CD14-positive monocyte (primary cell): ENCODE data around the gene ITPR3. TPM values are rescaled to one million over a fixed set of nuclear protein-coding genes. Genes with fewer than 3 reads are reported as not detected.

Experiments
- DNase-seq, 3 donors: peaks; one replicate each; pipeline ENCODE4 v3.0.0-alpha.2; 2011 to 2022
- H2AFZ ChIP-seq: 2 replicates; pipeline ENCODE4 v1.6.0; 2012; ENCODE audit warnings: mild to moderate bottlenecking, low read depth, low read length, inconsistent platforms; ENCODE audit not compliant: insufficient read depth, poor library complexity, severe bottlenecking
- H3K27ac ChIP-seq, 2 donors: 1 replicate in 1 of 2; 2 replicates in 1 of 2; pipeline ENCODE4 v1.5.1; 2012 to 2013; ENCODE audit warnings: low read length in 2 of 2, control low read depth in 1 of 2, inconsistent platforms in 1 of 2, low read depth in 1 of 2, mild to moderate bottlenecking in 1 of 2
- H3K27me3 ChIP-seq, 2 donors: one replicate each; pipeline versions ENCODE4 v1.6.0 to v1.6.1; 2011 to 2013; ENCODE audit warnings: low read length in 2 of 2; ENCODE audit not compliant: control insufficient read depth in 2 of 2, insufficient read depth in 2 of 2
- H3K36me3 ChIP-seq, 2 donors: replicated peaks in 1 of 2; 1 replicate in 1 of 2; 2 replicates in 1 of 2; pipeline versions ENCODE4 v1.5.1 to v1.6.1; 2012 to 2013; ENCODE audit warnings: low read length in 2 of 2, control low read depth in 1 of 2, inconsistent platforms in 1 of 2, mild to moderate bottlenecking in 1 of 2; ENCODE audit not compliant: insufficient read depth in 2 of 2, control insufficient read depth in 1 of 2
- H3K4me1 ChIP-seq, 2 donors: 1 replicate in 1 of 2; 2 replicates in 1 of 2; pipeline versions ENCODE4 v1.5.1 to v1.6.1; 2012 to 2013; ENCODE audit warnings: low read length in 2 of 2, control low read depth in 1 of 2, inconsistent platforms in 1 of 2, mild to moderate bottlenecking in 1 of 2, moderate library complexity in 1 of 2; ENCODE audit not compliant: insufficient read depth in 2 of 2, control insufficient read depth in 1 of 2
- H3K4me2 ChIP-seq: replicated peaks from 2 replicates; pipeline ENCODE3; 2012; ENCODE audit warnings: low read length, moderate library complexity, mild to moderate bottlenecking; ENCODE audit not compliant: poor library complexity, severe bottlenecking; ENCODE audit errors: extremely low read depth
- H3K4me3 ChIP-seq, 3 experiments: fragments of 200-600 bp in 1 of 3; sonication (generic) in 1 of 3; replicated peaks in 1 of 3; 1 replicate in 2 of 3; 2 replicates in 1 of 3; pipeline ENCODE4 v1.5.1; 2011 to 2013; ENCODE audit warnings: low read length in 3 of 3, mild to moderate bottlenecking in 3 of 3, control low read depth in 2 of 3, low read depth in 2 of 3, inconsistent platforms in 1 of 3, moderate library complexity in 1 of 3
- H3K79me2 ChIP-seq: 2 replicates; pipeline ENCODE4 v1.6.0; 2012; ENCODE audit warnings: mild to moderate bottlenecking, control low read depth, inconsistent platforms, low read length, moderate library complexity; ENCODE audit not compliant: insufficient read depth
- H3K9ac ChIP-seq: 2 replicates; pipeline ENCODE4 v1.6.0; 2017; ENCODE audit warnings: low read length, mild to moderate bottlenecking; ENCODE audit not compliant: insufficient read depth, poor library complexity, severe bottlenecking
- H3K9me3 ChIP-seq, 2 donors: replicated peaks in 1 of 2; 1 replicate in 1 of 2; 2 replicates in 1 of 2; pipeline versions ENCODE4 v1.5.1 to v1.6.1; 2012 to 2013; ENCODE audit warnings: low read length in 2 of 2, control low read depth in 1 of 2; ENCODE audit not compliant: control insufficient read depth in 1 of 2, insufficient read depth in 1 of 2
- H4K20me1 ChIP-seq: 2 replicates; pipeline ENCODE4 v1.6.0; 2012; ENCODE audit warnings: mild to moderate bottlenecking, low read length, control low read depth, moderate library complexity; ENCODE audit not compliant: insufficient read depth
- H3K27ac Mint-ChIP-seq, 7 donors: one replicate each; pipeline ENCODE4 v1.8.0; 2020; ENCODE audit warnings: mild to moderate bottlenecking in 7 of 7, mixed read lengths in 7 of 7, moderate library complexity in 6 of 7, inconsistent platforms in 2 of 7
- H3K27me3 Mint-ChIP-seq, 3 donors: one replicate each; pipeline ENCODE4 v1.8.0; 2021 to 2022; ENCODE audit warnings: low read depth in 3 of 3, mild to moderate bottlenecking in 3 of 3, mixed read lengths in 3 of 3, moderate library complexity in 3 of 3, inconsistent platforms in 1 of 3
- H3K36me3 Mint-ChIP-seq, 2 donors: one replicate each; pipeline ENCODE4 v1.8.0; 2020; ENCODE audit warnings: mixed read lengths in 2 of 2, inconsistent platforms in 1 of 2, mild to moderate bottlenecking in 1 of 2
- H3K4me1 Mint-ChIP-seq: one replicate; pipeline ENCODE4 v1.8.0; 2020; ENCODE audit warnings: mild to moderate bottlenecking, mixed read lengths
- H3K4me3 Mint-ChIP-seq, 2 donors: one replicate each; pipeline ENCODE4 v1.8.0; 2020; ENCODE audit warnings: mild to moderate bottlenecking in 2 of 2, mixed read lengths in 2 of 2, moderate library complexity in 1 of 2
- H3K9me3 Mint-ChIP-seq, 7 donors: one replicate each; pipeline ENCODE4 v1.8.0; 2020 to 2022; ENCODE audit warnings: mixed read lengths in 7 of 7, mild to moderate bottlenecking in 6 of 7, moderate library complexity in 6 of 7, inconsistent platforms in 2 of 7
- CTCF ChIP-seq: fragments of 200-600 bp; IDR thresholded peaks from one replicate; pipeline ENCODE4 v1.8.0; 2022; ENCODE audit warnings: antibody characterized with exemption, mild to moderate bottlenecking
- WGBS: methylation state at CpG from one replicate; pipeline ENCODE4 v1.1.5; 2013; ENCODE audit warnings: missing lambda C conversion rate; ENCODE audit not compliant: insufficient coverage; 5-methylcytosine and 5-hydroxymethylcytosine counted together
- intact Hi-C, 2 donors: fragments of 100-400 bp; cut with micrococcal nuclease; formaldehyde crosslinking; loops; one replicate each; pipeline versions ENCODE4 v1.15.0 to v1.15.1; 2023
- polyA plus RNA-seq, 3 donors: library from polyadenylated mRNA; depleted of rRNA in 1 of 3; unstranded in 2 of 3; stranded (reverse) in 1 of 3; fragments of 300-500 nt in 2 of 3; fragments of >200 nt in 1 of 3; fragmentation: Illumina TruSeq in 2 of 3; gene quantifications; 1 replicate in 2 of 3; 2 replicates in 1 of 3; pipeline ENCODE4 v1.2.3, GENCODE V29; 2012 to 2021

Gene ITPR3
- polyA plus RNA-seq, 3 donors: 1.8 TPM; not detected in 2

GRCh38 chr6:33620158-33620855 lies 815 bp upstream of the ITPR3 start:
- H3K27me3 Mint-ChIP-seq: peaks cover 19 to 47% (median 19%) of the 10 kb centered on the region in 3 donors
- H3K4me3 Mint-ChIP-seq: peak overlapping the region; percentile 99
- H3K27ac Mint-ChIP-seq: peak overlapping the region in 6 of 7 donors; percentile 59 to 88 (median 80)
- no peak for TF ChIP-seq CTCF
- no peak for DNase-seq
- Histone ChIP-seq H3K9ac (peak overlapping the region; percentile 72), H3K4me2 (peak overlapping the region; percentile 99), H3K36me3 (no peaks in the 10 kb centered on the region), H3K27me3 (peaks cover 3 to 31% of the 10 kb centered on the region in 2 donors), H3K27ac (peak overlapping the region in 1 of 2 donors; percentile 55), H3K4me3 (peak overlapping the region; percentile 51 to 96 (median 67)), H3K9me3 (no peaks in the 10 kb centered on the region), H4K20me1 (no peaks in the 10 kb centered on the region), H3K79me2 (no peaks in the 10 kb centered on the region), H3K4me1 (peaks cover 14 to 32% of the 10 kb centered on the region in 2 donors), H2AFZ (peak overlapping the region; percentile 93)
- H3K4me1 Mint-ChIP-seq: peaks cover 41% of the 10 kb centered on the region
- H3K36me3 Mint-ChIP-seq: peaks cover 2 to 7% of the 10 kb centered on the region in 2 donors
- H3K9me3 Mint-ChIP-seq: peaks cover 0 to 4% (median 2%) of the 10 kb centered on the region in 7 donors
- intact Hi-C loops: no loop called here
- under 1% methylated on average over 22 of the region's 29 CpGs for WGBS

GRCh38 chr6:33621711-33622388 lies 728 bp downstream of the ITPR3 start:
- H3K9ac ChIP-seq: peak overlapping the region; percentile 72
- H3K36me3 ChIP-seq: no peaks in the 10 kb centered on the region
- no peak for DNase-seq
- Mint-ChIP-seq H3K9me3 (peaks cover 0 to 4% (median 2%) of the 10 kb centered on the region in 7 donors), H3K27ac (peak overlapping the region in 1 of 7 donors; percentile 16), H3K36me3 (peaks cover 2 to 7% of the 10 kb centered on the region in 2 donors), H3K4me1 (peaks cover 41% of the 10 kb centered on the region), H3K4me3 (peak overlapping the region; percentile 80 to 89), H3K27me3 (peaks cover 19 to 47% (median 23%) of the 10 kb centered on the region in 3 donors)
- 17% methylated on average over 36 of the region's 39 CpGs for WGBS
- peaks cover 14 to 32% of the 10 kb centered on the region in 2 donors for H3K4me1 ChIP-seq
- no peak overlapping the region for H3K27ac ChIP-seq
- peak overlapping the region; percentile 62 to 96 (median 67) for H3K4me3 ChIP-seq
- H3K79me2 ChIP-seq: no peaks in the 10 kb centered on the region
- intact Hi-C loops: no loop called here
- no peaks in the 10 kb centered on the region for H4K20me1 ChIP-seq
- peak overlapping the region; percentile 93 for H2AFZ ChIP-seq
- no peaks in the 10 kb centered on the region for H3K9me3 ChIP-seq
- H3K4me2 ChIP-seq: peak overlapping the region; percentile 99
- no peak for TF ChIP-seq CTCF
- H3K27me3 ChIP-seq: peaks cover 3 to 31% of the 10 kb centered on the region in 2 donors
